CD4-positive, alpha-beta T cell (primary cell): ENCODE results near the gene C6orf132. TPM values are rescaled to one million over a fixed set of nuclear protein-coding genes. Genes with fewer than 3 reads are reported as not detected.

Experiments
- ATAC-seq: fragments of 200-7000 bp; cut with Tn5 transposase; one replicate; pipeline ENCODE4 v1.10.0; 2022; ENCODE audit warnings: mild to moderate bottlenecking; ENCODE audit not compliant: poor library complexity
- CTCF ChIA-PET: fragments of 350-600 bp; sonication (Branson Sonifier 250); formaldehyde crosslinking; loops from one replicate; lab custom pipeline; 2021; ENCODE audit warnings: antibody characterized with exemption, inconsistent platforms; lab: Charles Lee
- POLR2A ChIA-PET: fragments of 350-600 bp; sonication (Branson Sonifier 250); formaldehyde crosslinking; loops from one replicate; lab custom pipeline; 2021; ENCODE audit warnings: antibody characterized with exemption, inconsistent platforms; lab: Charles Lee
- DNase-seq, 14 experiments: peaks; one replicate each; pipeline ENCODE4 v3.0.0-alpha.2; 2013 to 2020; ENCODE audit warnings: mixed read lengths in 2 of 14
- H3K27ac ChIP-seq, 2 donors: one replicate each; pipeline versions ENCODE4 v1.5.1 to v1.7.0; 2013; ENCODE audit warnings: low read length in 2 of 2, low read depth in 1 of 2, mild to moderate bottlenecking in 1 of 2
- H3K27me3 ChIP-seq, 2 experiments: 1 replicate in 1 of 2; 2 replicates in 1 of 2; pipeline versions ENCODE4 v1.6.1 to v1.7.0; 2013; ENCODE audit warnings: low read length in 2 of 2, control low read depth in 1 of 2, mild to moderate bottlenecking in 1 of 2, moderate library complexity in 1 of 2; ENCODE audit not compliant: insufficient read depth in 2 of 2, control insufficient read depth in 1 of 2
- H3K36me3 ChIP-seq: one replicate; pipeline ENCODE4 v1.6.1; 2013; ENCODE audit warnings: low read length, control low read depth; ENCODE audit not compliant: insufficient read depth
- H3K4me1 ChIP-seq: one replicate; pipeline ENCODE4 v1.6.1; 2013; ENCODE audit warnings: low read length, control low read depth; ENCODE audit not compliant: insufficient read depth
- H3K4me3 ChIP-seq: one replicate; pipeline ENCODE4 v1.5.1; 2013; ENCODE audit warnings: mild to moderate bottlenecking, low read length, moderate library complexity
- H3K9me3 ChIP-seq, 2 experiments: 1 replicate in 1 of 2; 2 replicates in 1 of 2; pipeline versions ENCODE4 v1.6.1 to v1.7.0; 2013; ENCODE audit warnings: low read length in 2 of 2, mild to moderate bottlenecking in 2 of 2, control low read depth in 1 of 2, moderate library complexity in 1 of 2; ENCODE audit not compliant: control insufficient read depth in 1 of 2, insufficient read depth in 1 of 2
- H3K27ac Mint-ChIP-seq: one replicate; pipeline ENCODE4 v1.8.0; 2020; ENCODE audit warnings: mixed read lengths
- H3K27me3 Mint-ChIP-seq: one replicate; pipeline ENCODE4 v1.8.0; 2021; ENCODE audit warnings: mixed read lengths
- H3K36me3 Mint-ChIP-seq: one replicate; pipeline ENCODE4 v1.8.0; 2021; ENCODE audit warnings: low read depth, mixed read lengths
- H3K4me1 Mint-ChIP-seq: one replicate; pipeline ENCODE4 v1.8.0; 2021; ENCODE audit warnings: low read depth, mixed read lengths
- H3K4me3 Mint-ChIP-seq: one replicate; pipeline ENCODE4 v1.8.0; 2020; ENCODE audit warnings: mild to moderate bottlenecking, mixed read lengths
- H3K9me3 Mint-ChIP-seq: one replicate; pipeline ENCODE4 v1.8.0; 2020; ENCODE audit warnings: mixed read lengths
- intact Hi-C, 2 experiments: fragments of 100-400 bp; cut with DNase I in 1 of 2; cut with micrococcal nuclease in 1 of 2; formaldehyde crosslinking; loops; one replicate each; pipeline versions ENCODE4 v1.15.1 to v1.9.0; 2023 to 2025; cut with DNase I, micrococcal nuclease
- total RNA-seq, 174 experiments: library from RNA in 2 of 174; stranded (reverse) in 2 of 174; gene quantifications; one replicate each; pipeline ENCODE4 v1.2.3 and lab custom pipeline; 2021 to 2026
- TF ChIP-seq, protein P1 (sequence below): fragments of 200-600 bp; IDR thresholded peaks from one replicate; pipeline ENCODE4 v1.8.0; 2022; ENCODE audit warnings: antibody characterized with exemption, mild to moderate bottlenecking

The C6orf132 gene
- total RNA-seq, 2 experiments from 2014 or later = not detected

DNA sequence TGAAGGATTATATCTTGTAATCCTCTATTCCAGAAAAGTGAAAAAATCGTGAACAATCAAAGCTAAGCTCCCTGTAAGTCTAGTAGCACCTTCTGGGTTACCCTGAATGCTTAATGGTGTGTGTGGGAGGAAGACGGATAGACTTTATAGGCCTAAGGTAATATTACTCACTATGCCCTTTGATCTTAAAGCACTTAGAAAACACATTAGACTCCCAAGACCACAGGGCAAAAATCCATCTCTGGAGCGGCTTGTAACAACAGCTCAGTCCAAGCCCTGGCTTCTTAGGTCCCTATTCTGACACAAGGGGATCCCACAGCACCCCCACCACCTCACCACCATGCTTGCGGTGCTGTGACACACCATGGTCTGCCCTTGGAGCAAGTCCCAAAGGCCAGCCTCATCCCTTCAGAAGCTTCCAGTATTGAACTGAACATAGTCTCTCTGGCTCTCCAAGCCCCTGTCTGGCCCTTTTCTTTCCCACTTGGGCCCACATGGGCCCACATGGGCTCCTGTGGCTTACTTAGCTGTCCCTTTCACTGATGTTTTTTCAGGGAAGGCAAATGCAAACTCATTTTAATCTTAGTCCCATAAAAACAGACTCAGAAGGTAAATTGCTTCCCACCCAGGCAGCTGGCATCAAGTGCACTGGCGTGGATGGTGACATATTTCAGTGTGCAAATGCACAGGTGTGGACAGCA is 28.3 kb downstream of the C6orf132 start:
- Histone ChIP-seq H3K36me3 (no peaks in the 10 kb centered on the region), H3K27me3 (peaks cover 0 to 2% of the 10 kb centered on the region in 2 experiments), H3K4me3 (no peak overlapping the region), H3K9me3 (no peaks in the 10 kb centered on the region), H3K27ac (no peak overlapping the region), H3K4me1 (no peaks in the 10 kb centered on the region)
- TF ChIP-seq, protein P1, sequence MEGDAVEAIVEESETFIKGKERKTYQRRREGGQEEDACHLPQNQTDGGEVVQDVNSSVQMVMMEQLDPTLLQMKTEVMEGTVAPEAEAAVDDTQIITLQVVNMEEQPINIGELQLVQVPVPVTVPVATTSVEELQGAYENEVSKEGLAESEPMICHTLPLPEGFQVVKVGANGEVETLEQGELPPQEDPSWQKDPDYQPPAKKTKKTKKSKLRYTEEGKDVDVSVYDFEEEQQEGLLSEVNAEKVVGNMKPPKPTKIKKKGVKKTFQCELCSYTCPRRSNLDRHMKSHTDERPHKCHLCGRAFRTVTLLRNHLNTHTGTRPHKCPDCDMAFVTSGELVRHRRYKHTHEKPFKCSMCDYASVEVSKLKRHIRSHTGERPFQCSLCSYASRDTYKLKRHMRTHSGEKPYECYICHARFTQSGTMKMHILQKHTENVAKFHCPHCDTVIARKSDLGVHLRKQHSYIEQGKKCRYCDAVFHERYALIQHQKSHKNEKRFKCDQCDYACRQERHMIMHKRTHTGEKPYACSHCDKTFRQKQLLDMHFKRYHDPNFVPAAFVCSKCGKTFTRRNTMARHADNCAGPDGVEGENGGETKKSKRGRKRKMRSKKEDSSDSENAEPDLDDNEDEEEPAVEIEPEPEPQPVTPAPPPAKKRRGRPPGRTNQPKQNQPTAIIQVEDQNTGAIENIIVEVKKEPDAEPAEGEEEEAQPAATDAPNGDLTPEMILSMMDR = no peak
- Mint-ChIP-seq H3K27ac (no peak overlapping the region), H3K9me3 (no peaks in the 10 kb centered on the region), H3K36me3 (no peaks in the 10 kb centered on the region), H3K27me3 (peaks cover 6% of the 10 kb centered on the region), H3K4me1 (no peaks in the 10 kb centered on the region), H3K4me3 (no peak overlapping the region)
- ATAC-seq = no peak
- DNase-seq = no peak
- intact Hi-C loops = no loop called here
- POLR2A ChIA-PET = no interaction called here
- CTCF ChIA-PET = no interaction called here

DNA sequence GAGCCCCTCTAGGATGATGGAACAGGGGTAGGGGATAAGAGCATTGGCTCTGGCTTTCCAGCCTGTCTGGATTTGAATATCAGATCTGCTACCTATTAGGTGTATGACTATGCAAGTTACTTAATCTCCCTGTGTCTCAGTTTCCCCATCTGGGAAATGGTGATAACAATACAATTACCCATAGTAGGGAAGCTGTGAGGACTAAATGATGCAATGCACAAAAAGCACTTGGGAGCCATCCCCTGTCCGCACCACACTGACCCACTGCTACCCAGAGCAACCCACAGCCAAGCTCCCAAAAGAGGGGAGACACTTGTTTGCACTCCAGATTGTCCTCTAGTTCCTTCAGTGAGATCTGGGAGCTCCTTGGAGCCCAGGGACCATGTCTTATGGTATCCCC is 30.1 kb downstream of the C6orf132 start:
- ATAC-seq (no peak), DNase-seq (no peak)
- Histone ChIP-seq H3K27me3 (peaks cover 0 to 2% of the 10 kb centered on the region in 2 experiments), H3K27ac (no peak overlapping the region), H3K9me3 (no peaks in the 10 kb centered on the region), H3K4me3 (no peak overlapping the region), H3K36me3 (no peaks in the 10 kb centered on the region), H3K4me1 (no peaks in the 10 kb centered on the region)
- intact Hi-C loops = no loop called here
- ChIA-PET CTCF (no interaction called here), POLR2A (no interaction called here)
- Mint-ChIP-seq H3K4me1 (no peaks in the 10 kb centered on the region), H3K27ac (no peak overlapping the region), H3K27me3 (peaks cover 6% of the 10 kb centered on the region), H3K36me3 (no peaks in the 10 kb centered on the region), H3K4me3 (no peak overlapping the region), H3K9me3 (no peaks in the 10 kb centered on the region)
- TF ChIP-seq, protein P1 = no peak

DNA sequence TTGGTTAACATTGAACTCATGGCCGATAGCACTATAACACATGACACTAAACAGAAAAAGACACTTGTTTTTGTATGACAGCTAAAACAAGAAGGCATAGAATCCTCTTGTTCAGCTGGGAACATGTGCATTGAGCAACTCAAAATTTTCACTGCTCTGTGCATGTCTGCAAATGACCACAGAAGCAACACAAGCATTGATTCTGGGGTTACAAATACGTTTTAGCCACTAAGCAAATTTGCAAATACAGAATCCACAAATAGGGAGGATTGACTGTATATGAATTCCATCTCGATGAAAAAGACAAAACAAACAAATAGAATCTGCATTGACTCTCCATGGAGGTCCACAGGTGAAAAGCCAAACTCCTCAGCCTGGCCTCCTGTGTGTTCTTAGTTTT is 31.7 kb downstream of the C6orf132 start:
- no peaks in the 10 kb centered on the region for H3K36me3 ChIP-seq
- no peaks in the 10 kb centered on the region for H3K9me3 Mint-ChIP-seq
- no peak overlapping the region for H3K27ac ChIP-seq
- no peak for DNase-seq
- no peaks in the 10 kb centered on the region for H3K9me3 ChIP-seq
- intact Hi-C loops = no loop called here
- TF ChIP-seq, protein P1 = no peak
- H3K4me1 ChIP-seq = no peaks in the 10 kb centered on the region
- ATAC-seq = no peak
- no peak overlapping the region for H3K4me3 Mint-ChIP-seq
- POLR2A ChIA-PET = no interaction called here
- H3K27me3 ChIP-seq = peaks cover 0 to 2% of the 10 kb centered on the region in 2 experiments
- no peaks in the 10 kb centered on the region for H3K27me3 Mint-ChIP-seq
- H3K27ac Mint-ChIP-seq = no peak overlapping the region
- no peak overlapping the region for H3K4me3 ChIP-seq
- H3K36me3 Mint-ChIP-seq = no peaks in the 10 kb centered on the region
- H3K4me1 Mint-ChIP-seq = no peaks in the 10 kb centered on the region
- CTCF ChIA-PET = no interaction called here
